ENCODE data around the gene SAMD3. TPM values are rescaled to one million over a fixed set of nuclear protein-coding genes. Genes with fewer than 3 reads are reported as not detected.

Gene SAMD3
- total RNA-seq, 1 experiment from 2014 or later, result not detected

GRCh38 chr6:130136798-130137197 lies 86.0 kb downstream of the SAMD3 start:
- Histone ChIP-seq H3K36me3 (ENCODE audit: control insufficient read depth, insufficient read depth, low read length) (no peaks in the 10 kb centered on the region), H3K4me1 (ENCODE audit: control insufficient read depth, insufficient read depth, low read length) (no peaks in the 10 kb centered on the region), H3K9me3 (ENCODE audit: control insufficient read depth, insufficient read depth, low read depth, low read length) (no peaks in the 10 kb centered on the region), H3K27me3 (ENCODE audit: control insufficient read depth, insufficient read depth, low read length) (no peaks in the 10 kb centered on the region), H3K27ac (ENCODE audit: low read length) (no peak overlapping the region), H3K4me3 (ENCODE audit: low read depth in 2 of 2, low read length in 2 of 2) (no peak overlapping the region)
- DNase-seq (ENCODE audit: low read depth, low spot score) (no peak), ATAC-seq (no peak)
- intact Hi-C loops (cut with micrococcal nuclease; ENCODE audit: unreplicated experiment), result no loop called here
- TF ChIP-seq POLR2AphosphoS5 (IDR thresholded peaks at IDR 0.05; ENCODE audit: low read depth, low read length) (no peak), SIN3A (IDR thresholded peaks at IDR 0.05; ENCODE audit: borderline replicate concordance, insufficient read depth, low read depth, low read length) (no peak)
- TF ChIP-seq, protein P1, sequence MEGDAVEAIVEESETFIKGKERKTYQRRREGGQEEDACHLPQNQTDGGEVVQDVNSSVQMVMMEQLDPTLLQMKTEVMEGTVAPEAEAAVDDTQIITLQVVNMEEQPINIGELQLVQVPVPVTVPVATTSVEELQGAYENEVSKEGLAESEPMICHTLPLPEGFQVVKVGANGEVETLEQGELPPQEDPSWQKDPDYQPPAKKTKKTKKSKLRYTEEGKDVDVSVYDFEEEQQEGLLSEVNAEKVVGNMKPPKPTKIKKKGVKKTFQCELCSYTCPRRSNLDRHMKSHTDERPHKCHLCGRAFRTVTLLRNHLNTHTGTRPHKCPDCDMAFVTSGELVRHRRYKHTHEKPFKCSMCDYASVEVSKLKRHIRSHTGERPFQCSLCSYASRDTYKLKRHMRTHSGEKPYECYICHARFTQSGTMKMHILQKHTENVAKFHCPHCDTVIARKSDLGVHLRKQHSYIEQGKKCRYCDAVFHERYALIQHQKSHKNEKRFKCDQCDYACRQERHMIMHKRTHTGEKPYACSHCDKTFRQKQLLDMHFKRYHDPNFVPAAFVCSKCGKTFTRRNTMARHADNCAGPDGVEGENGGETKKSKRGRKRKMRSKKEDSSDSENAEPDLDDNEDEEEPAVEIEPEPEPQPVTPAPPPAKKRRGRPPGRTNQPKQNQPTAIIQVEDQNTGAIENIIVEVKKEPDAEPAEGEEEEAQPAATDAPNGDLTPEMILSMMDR (IDR thresholded peaks at IDR 0.05), result no peak
- TF ChIP-seq, protein P2, sequence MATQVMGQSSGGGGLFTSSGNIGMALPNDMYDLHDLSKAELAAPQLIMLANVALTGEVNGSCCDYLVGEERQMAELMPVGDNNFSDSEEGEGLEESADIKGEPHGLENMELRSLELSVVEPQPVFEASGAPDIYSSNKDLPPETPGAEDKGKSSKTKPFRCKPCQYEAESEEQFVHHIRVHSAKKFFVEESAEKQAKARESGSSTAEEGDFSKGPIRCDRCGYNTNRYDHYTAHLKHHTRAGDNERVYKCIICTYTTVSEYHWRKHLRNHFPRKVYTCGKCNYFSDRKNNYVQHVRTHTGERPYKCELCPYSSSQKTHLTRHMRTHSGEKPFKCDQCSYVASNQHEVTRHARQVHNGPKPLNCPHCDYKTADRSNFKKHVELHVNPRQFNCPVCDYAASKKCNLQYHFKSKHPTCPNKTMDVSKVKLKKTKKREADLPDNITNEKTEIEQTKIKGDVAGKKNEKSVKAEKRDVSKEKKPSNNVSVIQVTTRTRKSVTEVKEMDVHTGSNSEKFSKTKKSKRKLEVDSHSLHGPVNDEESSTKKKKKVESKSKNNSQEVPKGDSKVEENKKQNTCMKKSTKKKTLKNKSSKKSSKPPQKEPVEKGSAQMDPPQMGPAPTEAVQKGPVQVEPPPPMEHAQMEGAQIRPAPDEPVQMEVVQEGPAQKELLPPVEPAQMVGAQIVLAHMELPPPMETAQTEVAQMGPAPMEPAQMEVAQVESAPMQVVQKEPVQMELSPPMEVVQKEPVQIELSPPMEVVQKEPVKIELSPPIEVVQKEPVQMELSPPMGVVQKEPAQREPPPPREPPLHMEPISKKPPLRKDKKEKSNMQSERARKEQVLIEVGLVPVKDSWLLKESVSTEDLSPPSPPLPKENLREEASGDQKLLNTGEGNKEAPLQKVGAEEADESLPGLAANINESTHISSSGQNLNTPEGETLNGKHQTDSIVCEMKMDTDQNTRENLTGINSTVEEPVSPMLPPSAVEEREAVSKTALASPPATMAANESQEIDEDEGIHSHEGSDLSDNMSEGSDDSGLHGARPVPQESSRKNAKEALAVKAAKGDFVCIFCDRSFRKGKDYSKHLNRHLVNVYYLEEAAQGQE (IDR thresholded peaks at IDR 0.05; ENCODE audit: insufficient read depth in 1 of 2, low read depth in 2 of 2, low read length in 1 of 2), result no peak
- no TSS peak for BruUV-seq (replicated peaks)
- POLR2A ChIA-PET, result no interaction called here
- CTCF ChIA-PET, result no interaction called here
- in situ Hi-C loops (cut with HindIII; ENCODE audit: low pct_unique_long_range_greater_than_20kb, low sequenced_read_pairs), result no loop called here

- TF ChIP-seq TCF7L2 (IDR thresholded peaks at IDR 0.05; ENCODE audit: low read depth, low read length) (no peak), SIN3A (IDR thresholded peaks at IDR 0.05; ENCODE audit: borderline replicate concordance, insufficient read depth, low read depth, low read length) (no peak), POLR2AphosphoS5 (IDR thresholded peaks at IDR 0.05; ENCODE audit: low read depth, low read length) (no peak)
- TF ChIP-seq, protein P2 (IDR thresholded peaks at IDR 0.05; ENCODE audit: insufficient read depth in 1 of 2, low read depth in 2 of 2, low read length in 1 of 2), result no peak
- TF ChIP-seq, protein P1 (IDR thresholded peaks at IDR 0.05), result no peak
- no peaks in the 10 kb centered on the region for H3K9me3 ChIP-seq (ENCODE audit: control insufficient read depth, insufficient read depth, low read depth, low read length)
- ATAC-seq, result no peak
- no peak for DNase-seq (ENCODE audit: low read depth, low spot score)
- no peak overlapping the region for H3K4me3 ChIP-seq (ENCODE audit: low read depth in 2 of 2, low read length in 2 of 2)
- POLR2A ChIA-PET, result no interaction called here
- in situ Hi-C loops (cut with HindIII; ENCODE audit: low pct_unique_long_range_greater_than_20kb, low sequenced_read_pairs), result no loop called here
- H3K4me1 ChIP-seq (ENCODE audit: control insufficient read depth, insufficient read depth, low read length), result no peaks in the 10 kb centered on the region
- no peak overlapping the region for H3K27ac ChIP-seq (ENCODE audit: low read length)
- CTCF ChIA-PET, result no interaction called here
- intact Hi-C loops (cut with micrococcal nuclease; ENCODE audit: unreplicated experiment), result no loop called here
- BruUV-seq (replicated peaks), result no TSS peak
- no peaks in the 10 kb centered on the region for H3K36me3 ChIP-seq (ENCODE audit: control insufficient read depth, insufficient read depth, low read length)
- H3K27me3 ChIP-seq (ENCODE audit: control insufficient read depth, insufficient read depth, low read length), result no peaks in the 10 kb centered on the region
Observed at GRCh38 chr6:130134582-130134981, 88.2 kb downstream of the SAMD3 start.

Data from Panc1 (cell line).